IMR-90 (cell line): ENCODE data around the gene TMTC1.

ENCODE experiments used
- CTCF ChIP-seq: conservative IDR thresholded peaks from 2 replicates; pipeline ENCODE4 v1.5.1; 2012; ENCODE audit warnings: mild to moderate bottlenecking, low read depth, low read length, improper control_type of control experiment
- POLR2A ChIP-seq: IDR thresholded peaks from 2 replicates; pipeline ENCODE4 v1.6.1; 2012; ENCODE audit warnings: mild to moderate bottlenecking, low read depth, low read length
- RFX5 ChIP-seq: IDR thresholded peaks from 2 replicates; pipeline ENCODE4 v1.8.0; 2012; ENCODE audit warnings: low read depth, mild to moderate bottlenecking, low read length, moderate library complexity

GRCh38 chr12:29752121-29752520, 31.6 kb downstream of the TMTC1 start:
- TF ChIP-seq CTCF (no peak), RFX5 (no peak), POLR2A (no peak)
